ENCODE measurements around the gene GLB1L2.

GLB1L2 gene

GRCh38 chr11:134413826-134414731 lies 82.3 kb downstream of the GLB1L2 start:
- no peak for TF ChIP-seq CTCF (conservative IDR thresholded peaks at IDR 0.05; ENCODE audit: low read depth, low read length)
- no peak overlapping the region for H3K4me3 ChIP-seq (ENCODE audit: low read depth, low read length)
- no peak for DNase-seq (ENCODE audit: low read depth)

- TF ChIP-seq CTCF (conservative IDR thresholded peaks at IDR 0.05; ENCODE audit: low read depth, low read length) = no peak
Measured at GRCh38 chr11:134414766-134415765, 83.3 kb downstream of the GLB1L2 start.

GRCh38 chr11:134416726-134417125 lies 84.9 kb downstream of the GLB1L2 start:
- DNase-seq (ENCODE audit: low read depth) = no peak
- H3K4me3 ChIP-seq (ENCODE audit: low read depth, low read length) = no peak overlapping the region
- TF ChIP-seq CTCF (conservative IDR thresholded peaks at IDR 0.05; ENCODE audit: low read depth, low read length) = no peak

More at GRCh38 chr11:134414766-134415765, 83.3 kb downstream of the GLB1L2 start:
- H3K4me3 ChIP-seq (ENCODE audit: low read depth, low read length) = no peak overlapping the region
- no peak for DNase-seq (ENCODE audit: low read depth)

GRCh38 chr11:134417871-134418840 lies 86.4 kb downstream of the GLB1L2 start:
- no peak for TF ChIP-seq CTCF (conservative IDR thresholded peaks at IDR 0.05; ENCODE audit: low read depth, low read length)
- DNase-seq (ENCODE audit: low read depth) = peak; percentile 23
- no peak overlapping the region for H3K4me3 ChIP-seq (ENCODE audit: low read depth, low read length)

GRCh38 chr11:134423106-134423505 lies 91.3 kb downstream of the GLB1L2 start:
- TF ChIP-seq CTCF (conservative IDR thresholded peaks at IDR 0.05; ENCODE audit: low read depth, low read length) = no peak
- DNase-seq (ENCODE audit: low read depth) = no peak
- H3K4me3 ChIP-seq (ENCODE audit: low read depth, low read length) = no peak overlapping the region

GRCh38 chr11:134425413-134425812 lies 93.6 kb downstream of the GLB1L2 start:
- no peak for TF ChIP-seq CTCF (conservative IDR thresholded peaks at IDR 0.05; ENCODE audit: low read depth, low read length)
- no peak overlapping the region for H3K4me3 ChIP-seq (ENCODE audit: low read depth, low read length)
- no peak for DNase-seq (ENCODE audit: low read depth)
